ENCODE data around the gene CACNA1S. TPM values are rescaled to one million over a fixed set of nuclear protein-coding genes. Genes with fewer than 3 reads are reported as not detected.

The CACNA1S gene
- total RNA-seq, 1 experiment from 2014 or later: not detected

- Histone ChIP-seq H3K9me3 (ENCODE audit: low read depth, low read length, poor library complexity, severe bottlenecking) (no peaks in the 10 kb centered on the region), H3K27me3 (replicated peaks; ENCODE audit: insufficient read depth, low read depth, low read length, poor library complexity) (no peaks in the 10 kb centered on the region), H3K4me1 (ENCODE audit: insufficient read depth, low read length, poor library complexity, severe bottlenecking) (no peaks in the 10 kb centered on the region), H3K36me3 (ENCODE audit: insufficient read depth, low read length, poor library complexity, severe bottlenecking) (no peaks in the 10 kb centered on the region), H3K4me3 (ENCODE audit: low read depth, low read length, poor library complexity, severe bottlenecking) (no peak overlapping the region), H3K27ac (ENCODE audit: low read depth, low read length, poor library complexity, severe bottlenecking) (no peak overlapping the region)
- TF ChIP-seq CTCF (conservative IDR thresholded peaks at IDR 0.05; ENCODE audit: low read depth, low read length) (no peak), EZH2 (IDR thresholded peaks at IDR 0.05; ENCODE audit: borderline replicate concordance, low read depth, low read length, poor library complexity, severe bottlenecking) (no peak)
- DNase-seq (ENCODE audit: low spot score): no peak
- intact Hi-C loops (cut with micrococcal nuclease; ENCODE audit: unreplicated experiment): no loop called here
- ChIA-PET CTCF (interaction anchor here (0.7 kb wide), 1 partner anchor 546 kb away, joined by 3 read pairs; no protein-coding TSS in a partner anchor), POLR2A (ENCODE audit: low non-redundant PET) (no interaction called here)
- no TSS peak for BruUV-seq (replicated peaks)
These were observed 75.9 kb downstream of the CACNA1S start for GRCh38 chr1:201036188-201036842.

- H3K27ac ChIP-seq (ENCODE audit: low read depth, low read length, poor library complexity, severe bottlenecking): no peak overlapping the region
- H3K4me1 ChIP-seq (ENCODE audit: insufficient read depth, low read length, poor library complexity, severe bottlenecking): no peaks in the 10 kb centered on the region
- BruUV-seq (replicated peaks): no TSS peak
- ChIA-PET CTCF (no interaction called here), POLR2A (ENCODE audit: low non-redundant PET) (no interaction called here)
- H3K4me3 ChIP-seq (ENCODE audit: low read depth, low read length, poor library complexity, severe bottlenecking): no peak overlapping the region
- H3K36me3 ChIP-seq (ENCODE audit: insufficient read depth, low read length, poor library complexity, severe bottlenecking): no peaks in the 10 kb centered on the region
- DNase-seq (ENCODE audit: low spot score): no peak
- no peaks in the 10 kb centered on the region for H3K27me3 ChIP-seq (replicated peaks; ENCODE audit: insufficient read depth, low read depth, low read length, poor library complexity)
- TF ChIP-seq EZH2 (IDR thresholded peaks at IDR 0.05; ENCODE audit: borderline replicate concordance, low read depth, low read length, poor library complexity, severe bottlenecking): no peak
- TF ChIP-seq CTCF (conservative IDR thresholded peaks at IDR 0.05; ENCODE audit: low read depth, low read length): no peak
- H3K9me3 ChIP-seq (ENCODE audit: low read depth, low read length, poor library complexity, severe bottlenecking): no peaks in the 10 kb centered on the region
- intact Hi-C loops (cut with micrococcal nuclease; ENCODE audit: unreplicated experiment): no loop called here
These were observed 77.6 kb downstream of the CACNA1S start for GRCh38 chr1:201034671-201035070.

- no TSS peak for BruUV-seq (replicated peaks)
These were observed 79.8 kb downstream of the CACNA1S start for GRCh38 chr1:201032408-201032807.

More at GRCh38 chr1:201032408-201032807, 79.8 kb downstream of the CACNA1S start:
- TF ChIP-seq EZH2 (IDR thresholded peaks at IDR 0.05; ENCODE audit: borderline replicate concordance, low read depth, low read length, poor library complexity, severe bottlenecking) (no peak), CTCF (conservative IDR thresholded peaks at IDR 0.05; ENCODE audit: low read depth, low read length) (no peak)
- H3K4me1 ChIP-seq (ENCODE audit: insufficient read depth, low read length, poor library complexity, severe bottlenecking): peaks cover 5% of the 10 kb centered on the region
- no peaks in the 10 kb centered on the region for H3K36me3 ChIP-seq (ENCODE audit: insufficient read depth, low read length, poor library complexity, severe bottlenecking)
- H3K27me3 ChIP-seq (replicated peaks; ENCODE audit: insufficient read depth, low read depth, low read length, poor library complexity): no peaks in the 10 kb centered on the region
- POLR2A ChIA-PET (ENCODE audit: low non-redundant PET): no interaction called here
- intact Hi-C loops (cut with micrococcal nuclease; ENCODE audit: unreplicated experiment): no loop called here
- H3K4me3 ChIP-seq (ENCODE audit: low read depth, low read length, poor library complexity, severe bottlenecking): no peak overlapping the region
- DNase-seq (ENCODE audit: low spot score): no peak
- H3K9me3 ChIP-seq (ENCODE audit: low read depth, low read length, poor library complexity, severe bottlenecking): no peaks in the 10 kb centered on the region
- H3K27ac ChIP-seq (ENCODE audit: low read depth, low read length, poor library complexity, severe bottlenecking): no peak overlapping the region
- CTCF ChIA-PET: no interaction called here

Measured in A673 (cell line).